H9 (cell line): Measurements from ENCODE around the gene KHSRP. TPM values are rescaled to one million over a fixed set of nuclear protein-coding genes. Genes with fewer than 3 reads are reported as not detected.

Experiments used
- DNase-seq: peaks from one replicate; pipeline ENCODE4 v3.0.0-alpha.2; 2017
- H2AFZ ChIP-seq: one replicate; pipeline ENCODE4 v1.6.1; 2013; ENCODE audit warnings: mild to moderate bottlenecking, low read length, control low read depth, moderate library complexity
- H2AK5ac ChIP-seq: 2 replicates; pipeline ENCODE4 v1.6.1; 2013; ENCODE audit warnings: low read length, control low read depth, mixed read lengths; ENCODE audit not compliant: insufficient read length
- H2BK120ac ChIP-seq: one replicate; pipeline ENCODE4 v1.6.1; 2013; ENCODE audit warnings: low read depth, mild to moderate bottlenecking, low read length, control low read depth, inconsistent platforms; ENCODE audit not compliant: poor library complexity, severe bottlenecking
- H2BK12ac ChIP-seq: 2 replicates; pipeline ENCODE4 v1.6.1; 2013; ENCODE audit warnings: low read length, control low read depth, mixed read lengths, low read depth; ENCODE audit not compliant: insufficient read length
- H2BK15ac ChIP-seq: 2 replicates; pipeline ENCODE4 v1.6.1; 2013; ENCODE audit warnings: low read depth, low read length, control low read depth
- H2BK20ac ChIP-seq: one replicate; pipeline ENCODE4 v1.6.1; 2013; ENCODE audit warnings: low read depth, mild to moderate bottlenecking, low read length, control low read depth, inconsistent platforms; ENCODE audit not compliant: poor library complexity, severe bottlenecking
- H2BK5ac ChIP-seq: 2 replicates; pipeline ENCODE4 v1.6.1; 2013; ENCODE audit warnings: low read length, control low read depth, mixed read lengths; ENCODE audit not compliant: insufficient read length
- H3K14ac ChIP-seq: 2 replicates; pipeline ENCODE4 v1.6.1; 2013; ENCODE audit warnings: low read length, control low read depth; ENCODE audit not compliant: insufficient read depth
- H3K18ac ChIP-seq: 2 replicates; pipeline ENCODE4 v1.6.1; 2013; ENCODE audit warnings: low read depth, mild to moderate bottlenecking, mixed read lengths, low read length, control low read depth; ENCODE audit not compliant: insufficient read length
- H3K23ac ChIP-seq: 2 replicates; pipeline ENCODE4 v1.6.1; 2013; ENCODE audit warnings: low read length, control low read depth, mixed read lengths, low read depth; ENCODE audit not compliant: insufficient read length
- H3K23me2 ChIP-seq: 2 replicates; pipeline ENCODE4 v1.6.1; 2013; ENCODE audit warnings: low read depth, mild to moderate bottlenecking, mixed read lengths, low read length, control low read depth; ENCODE audit not compliant: insufficient read length, poor library complexity, severe bottlenecking
- H3K27ac ChIP-seq: 2 replicates; pipeline ENCODE4 v1.5.1; 2013; ENCODE audit warnings: low read length, control low read depth, mixed read lengths, low read depth; ENCODE audit not compliant: insufficient read length
- H3K27me3 ChIP-seq: 2 replicates; pipeline ENCODE4 v1.6.1; 2013; ENCODE audit warnings: low read length, control low read depth, inconsistent platforms; ENCODE audit not compliant: insufficient read depth
- H3K4ac ChIP-seq: 2 replicates; pipeline ENCODE4 v1.6.1; 2013; ENCODE audit warnings: low read depth, mild to moderate bottlenecking, control low read depth, inconsistent platforms, low read length, moderate library complexity
- H3K4me1 ChIP-seq: 2 replicates; pipeline ENCODE4 v1.6.1; 2013; ENCODE audit warnings: low read length, control low read depth, inconsistent platforms; ENCODE audit not compliant: insufficient read depth
- H3K4me2 ChIP-seq: 2 replicates; pipeline ENCODE4 v1.6.1; 2013; ENCODE audit warnings: low read length, control low read depth, mixed read lengths; ENCODE audit not compliant: insufficient read length, insufficient read depth
- H3K56ac ChIP-seq: 2 replicates; pipeline ENCODE4 v1.6.1; 2013; ENCODE audit warnings: low read depth, mild to moderate bottlenecking, mixed read lengths, low read length, control low read depth; ENCODE audit not compliant: insufficient read length
- H3K79me1 ChIP-seq: 2 replicates; pipeline ENCODE4 v1.6.1; 2013; ENCODE audit warnings: low read depth, mild to moderate bottlenecking, moderate library complexity, low read length, control low read depth, inconsistent platforms; ENCODE audit not compliant: insufficient read depth, poor library complexity, severe bottlenecking
- H3K79me2 ChIP-seq: 2 replicates; pipeline ENCODE4 v1.6.1; 2013; ENCODE audit warnings: low read length, control low read depth, inconsistent platforms; ENCODE audit not compliant: insufficient read depth
- H3K9ac ChIP-seq: 2 replicates; pipeline ENCODE4 v1.6.1; 2013; ENCODE audit warnings: low read length, control low read depth, mixed read lengths; ENCODE audit not compliant: insufficient read length; ENCODE audit errors: extremely low read depth
- H3K9me3 ChIP-seq: one replicate; pipeline ENCODE4 v1.6.1; 2013; ENCODE audit warnings: low read depth, low read length, inconsistent platforms; ENCODE audit not compliant: control insufficient read depth
- H3T11ph ChIP-seq: one replicate; pipeline ENCODE4 v1.6.1; 2013; ENCODE audit warnings: mild to moderate bottlenecking, low read length, control low read depth, inconsistent platforms
- H4K20me1 ChIP-seq: one replicate; pipeline ENCODE4 v1.6.1; 2013; ENCODE audit not compliant: control insufficient read depth, insufficient read length, insufficient read depth
- H4K5ac ChIP-seq: 2 replicates; pipeline ENCODE4 v1.6.1; 2013; ENCODE audit warnings: low read depth, mild to moderate bottlenecking, mixed read lengths, low read length, control low read depth; ENCODE audit not compliant: insufficient read length
- H4K8ac ChIP-seq: replicated peaks from 2 replicates; pipeline ENCODE4 v1.6.1; 2013; ENCODE audit warnings: low read length, control low read depth, mixed read lengths, low read depth; ENCODE audit not compliant: insufficient read length
- H4K91ac ChIP-seq: 2 replicates; pipeline ENCODE4 v1.6.1; 2013; ENCODE audit warnings: low read depth, mild to moderate bottlenecking, moderate library complexity, mixed read lengths, low read length, control low read depth; ENCODE audit not compliant: insufficient read length
- H3K27ac Mint-ChIP-seq, 3 experiments: 2 replicates in 2 of 3; 3 replicates in 1 of 3; pipeline ENCODE4 v1.8.0; 2020 to 2021; ENCODE audit warnings: mixed read lengths in 3 of 3, mild to moderate bottlenecking in 1 of 3, moderate library complexity in 1 of 3
- H3K27me3 Mint-ChIP-seq: 2 replicates; pipeline ENCODE4 v1.8.0; 2021; ENCODE audit warnings: low read depth, mild to moderate bottlenecking, moderate library complexity, mixed read lengths
- H3K36me3 Mint-ChIP-seq, 3 experiments: 2 replicates in 2 of 3; 3 replicates in 1 of 3; pipeline ENCODE4 v1.8.0; 2020 to 2021; ENCODE audit warnings: low read depth in 3 of 3, mixed read lengths in 3 of 3; ENCODE audit not compliant: insufficient read depth in 1 of 3
- H3K4me1 Mint-ChIP-seq, 2 experiments: 2 replicates each; pipeline ENCODE4 v1.8.0; 2020; ENCODE audit warnings: mixed read lengths in 2 of 2
- H3K4me3 Mint-ChIP-seq, 2 experiments: 2 replicates in 1 of 2; 3 replicates in 1 of 2; pipeline ENCODE4 v1.8.0; 2020 to 2021; ENCODE audit warnings: mild to moderate bottlenecking in 2 of 2, mixed read lengths in 2 of 2, moderate library complexity in 1 of 2
- H3K9me3 Mint-ChIP-seq, 2 experiments: 2 replicates in 1 of 2; 3 replicates in 1 of 2; pipeline ENCODE4 v1.8.0; 2020; ENCODE audit warnings: mild to moderate bottlenecking in 2 of 2, mixed read lengths in 2 of 2, moderate library complexity in 1 of 2
- WGBS: extraction: QIAGEN DNeasy Blood & Tissue Kit; methylation state at CpG from one replicate; pipeline ENCODE4 v1.1.7; 2013; ENCODE audit warnings: missing lambda C conversion rate, low lambda C conversion rate, mixed read lengths; ENCODE audit not compliant: insufficient read length; ENCODE audit errors: extremely low coverage; 5-methylcytosine and 5-hydroxymethylcytosine counted together
- total RNA-seq: library from RNA; stranded (reverse); gene quantifications from 2 replicates; pipeline ENCODE4 v1.2.1, GENCODE V29; 2021
- TF ChIP-seq, protein P1 (sequence below): fragments of 200-600 bp; sonication (generic); conservative IDR thresholded peaks from 3 replicates; pipeline ENCODE4 v1.8.0; 2021; ENCODE audit warnings: antibody characterized with exemption, mild to moderate bottlenecking

KHSRP gene
- total RNA-seq, 1 experiment from 2014 or later, result 602 TPM

DNA sequence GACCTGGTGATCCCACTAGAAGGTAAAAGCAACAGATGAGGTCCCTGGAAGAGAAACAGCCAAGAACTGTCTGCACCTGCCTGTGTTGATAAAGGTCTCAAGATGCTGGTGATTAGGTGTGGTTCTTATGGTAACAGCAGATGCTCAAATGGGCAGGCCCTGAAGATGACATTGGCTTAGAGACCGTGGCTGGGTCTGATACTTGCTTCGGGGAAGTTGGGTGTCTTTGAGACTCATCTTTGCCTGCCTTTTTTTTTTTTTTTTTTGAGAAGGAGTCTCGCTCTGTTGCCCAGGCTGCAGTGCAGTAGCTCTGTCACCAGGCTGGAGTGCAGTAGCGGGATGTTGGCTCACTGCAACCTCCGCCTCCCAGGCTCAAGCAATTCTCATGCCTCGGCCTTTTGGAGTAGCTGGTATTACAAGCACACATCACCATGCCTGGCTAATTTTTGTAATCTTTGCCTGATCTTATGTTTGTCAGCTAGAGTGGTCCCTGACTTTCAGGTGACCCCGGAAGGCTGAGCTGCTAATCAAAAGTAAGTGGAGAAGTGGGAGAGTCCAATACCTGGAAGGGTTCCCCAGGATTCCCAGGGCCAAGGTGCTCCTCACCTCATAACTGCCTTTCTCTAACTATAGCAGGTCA, 27.1 kb upstream of the KHSRP start:
- H3K9me3 ChIP-seq, result peaks cover 8% of the 10 kb centered on the region
- H3T11ph ChIP-seq, result no peak overlapping the region
- Mint-ChIP-seq H3K36me3 (peaks cover 31 to 55% (median 48%) of the 10 kb centered on the region in 3 experiments), H3K27me3 (no peaks in the 10 kb centered on the region), H3K9me3 (peaks cover 6 to 7% of the 10 kb centered on the region in 2 experiments; a peak in 4 of 5 replicates), H3K4me1 (no peaks in the 10 kb centered on the region), H3K27ac (no peak overlapping the region), H3K4me3 (no peak overlapping the region)
- no peak for DNase-seq
- no peak overlapping the region for H3K9ac ChIP-seq
- H4K8ac ChIP-seq, result no peak overlapping the region
- no peak overlapping the region for H2AFZ ChIP-seq
- H3K79me1 ChIP-seq, result no peaks in the 10 kb centered on the region
- H3K23ac ChIP-seq, result no peak overlapping the region
- H3K27me3 ChIP-seq, result no peaks in the 10 kb centered on the region
- H2BK20ac ChIP-seq, result no peak overlapping the region
- H3K23me2 ChIP-seq, result no peaks in the 10 kb centered on the region
- no peak overlapping the region for H2BK15ac ChIP-seq
- no peak overlapping the region for H3K4ac ChIP-seq
- H2AK5ac ChIP-seq, result no peak overlapping the region
- WGBS, result no CpG with 5 or more reads among the region's 7 CpGs
- H3K4me1 ChIP-seq, result no peaks in the 10 kb centered on the region
- no peak overlapping the region for H4K5ac ChIP-seq
- no peaks in the 10 kb centered on the region for H3K79me2 ChIP-seq
- H2BK12ac ChIP-seq, result no peak overlapping the region
- no peak overlapping the region for H4K91ac ChIP-seq
- H2BK120ac ChIP-seq, result no peak overlapping the region
- H3K14ac ChIP-seq, result no peak overlapping the region
- no peak overlapping the region for H3K18ac ChIP-seq
- H3K27ac ChIP-seq, result no peak overlapping the region
- TF ChIP-seq, protein P1, sequence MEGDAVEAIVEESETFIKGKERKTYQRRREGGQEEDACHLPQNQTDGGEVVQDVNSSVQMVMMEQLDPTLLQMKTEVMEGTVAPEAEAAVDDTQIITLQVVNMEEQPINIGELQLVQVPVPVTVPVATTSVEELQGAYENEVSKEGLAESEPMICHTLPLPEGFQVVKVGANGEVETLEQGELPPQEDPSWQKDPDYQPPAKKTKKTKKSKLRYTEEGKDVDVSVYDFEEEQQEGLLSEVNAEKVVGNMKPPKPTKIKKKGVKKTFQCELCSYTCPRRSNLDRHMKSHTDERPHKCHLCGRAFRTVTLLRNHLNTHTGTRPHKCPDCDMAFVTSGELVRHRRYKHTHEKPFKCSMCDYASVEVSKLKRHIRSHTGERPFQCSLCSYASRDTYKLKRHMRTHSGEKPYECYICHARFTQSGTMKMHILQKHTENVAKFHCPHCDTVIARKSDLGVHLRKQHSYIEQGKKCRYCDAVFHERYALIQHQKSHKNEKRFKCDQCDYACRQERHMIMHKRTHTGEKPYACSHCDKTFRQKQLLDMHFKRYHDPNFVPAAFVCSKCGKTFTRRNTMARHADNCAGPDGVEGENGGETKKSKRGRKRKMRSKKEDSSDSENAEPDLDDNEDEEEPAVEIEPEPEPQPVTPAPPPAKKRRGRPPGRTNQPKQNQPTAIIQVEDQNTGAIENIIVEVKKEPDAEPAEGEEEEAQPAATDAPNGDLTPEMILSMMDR, result no peak
- H3K56ac ChIP-seq, result no peak overlapping the region
- H2BK5ac ChIP-seq, result no peak overlapping the region
- H3K4me2 ChIP-seq, result no peak overlapping the region
- H4K20me1 ChIP-seq, result no peaks in the 10 kb centered on the region
